HG02571 (cell line): ENCODE data around the gene RNF34.
A peak's percentile ranks its signal among the peaks of the same experiment; 100 is the strongest.

Experiments
- ATAC-seq: cut with Tn5 transposase; IDR thresholded peaks from one replicate; pipeline ENCODE4 v1.9.1; 2021; ENCODE audit warnings: mild to moderate bottlenecking, moderate library complexity; ENCODE audit not compliant: unreplicated experiment

Gene RNF34

DNA sequence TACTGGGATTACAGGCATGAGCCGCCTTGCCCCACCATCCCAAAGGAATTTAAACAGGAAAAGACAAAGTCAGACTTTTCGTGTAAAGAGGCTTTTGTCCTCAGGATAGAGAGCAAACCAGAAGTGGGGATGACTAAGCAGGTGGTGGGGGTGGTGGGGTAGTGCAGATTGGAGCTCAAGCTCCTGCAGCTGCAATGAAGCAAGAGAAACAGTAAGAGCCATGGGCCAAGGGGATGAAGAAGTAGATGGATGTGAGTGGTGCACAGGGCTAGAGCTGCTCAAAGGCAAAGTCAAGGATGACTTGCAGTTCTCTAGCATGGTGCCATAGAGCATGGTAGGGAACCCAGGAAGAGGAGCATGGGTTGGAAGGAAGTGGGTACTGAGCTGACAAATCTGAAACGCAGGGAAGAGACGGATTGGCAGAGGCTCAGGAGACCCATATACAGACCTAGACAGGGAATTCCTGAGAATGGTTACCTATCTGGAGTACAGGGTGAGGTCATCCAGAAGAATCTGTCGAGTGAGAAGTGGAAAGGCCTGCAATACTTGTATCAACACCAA lies 11.4 kb upstream of the RNF34 start:
- no peak for ATAC-seq

- no peak for ATAC-seq
These were observed 9.1 kb upstream of the RNF34 start for GRCh38 chr12:121390856-121391255.

GRCh38 chr12:121391619-121392324 lies 8.1 kb upstream of the RNF34 start:
- no peak for ATAC-seq

DNA sequence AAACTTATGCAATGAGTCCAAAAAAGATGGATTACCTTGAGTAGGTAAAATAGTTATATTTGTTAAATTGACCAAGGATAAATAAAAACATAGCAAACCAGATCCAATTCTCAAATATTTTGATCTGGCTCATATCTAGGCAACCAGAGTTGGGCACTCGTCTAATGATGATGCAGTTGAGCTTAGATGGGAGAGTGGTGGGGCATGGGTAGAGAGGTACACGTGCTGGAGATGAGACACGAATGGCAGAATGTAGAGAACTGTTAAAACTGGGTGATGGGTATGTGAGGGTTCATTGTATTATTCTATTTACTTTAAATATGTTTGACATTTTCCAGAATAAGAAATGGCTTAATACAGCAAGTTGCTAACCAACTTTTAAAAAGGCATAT lies 7.6 kb upstream of the RNF34 start:
- ATAC-seq = no peak

DNA sequence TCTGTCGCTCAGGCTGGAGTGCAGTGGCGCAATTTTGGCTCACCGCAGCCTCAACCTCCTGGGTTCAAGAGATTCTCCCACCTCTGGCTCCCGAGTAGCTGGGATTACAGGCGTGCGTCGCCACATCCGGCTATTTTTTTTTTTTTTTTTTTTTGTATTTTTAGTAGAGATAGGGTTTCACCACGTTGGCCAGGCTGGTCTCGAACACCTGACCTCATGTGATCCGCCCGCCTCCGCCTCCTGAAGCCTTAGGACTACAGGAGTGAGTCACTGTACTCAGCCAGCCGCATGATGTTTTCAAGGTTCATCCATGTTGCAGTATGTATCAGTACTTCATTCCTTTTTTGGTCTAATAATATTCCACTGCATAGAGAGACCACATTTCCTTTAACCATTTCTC lies 2.4 kb upstream of the RNF34 start:
- no peak for ATAC-seq

- no peak for ATAC-seq
These were observed 1.6 kb upstream of the RNF34 start for GRCh38 chr12:121398355-121398754.

GRCh38 chr12:121400332-121401139 lies 618 bp downstream of the RNF34 start:
- peak; percentile 31 for ATAC-seq

DNA sequence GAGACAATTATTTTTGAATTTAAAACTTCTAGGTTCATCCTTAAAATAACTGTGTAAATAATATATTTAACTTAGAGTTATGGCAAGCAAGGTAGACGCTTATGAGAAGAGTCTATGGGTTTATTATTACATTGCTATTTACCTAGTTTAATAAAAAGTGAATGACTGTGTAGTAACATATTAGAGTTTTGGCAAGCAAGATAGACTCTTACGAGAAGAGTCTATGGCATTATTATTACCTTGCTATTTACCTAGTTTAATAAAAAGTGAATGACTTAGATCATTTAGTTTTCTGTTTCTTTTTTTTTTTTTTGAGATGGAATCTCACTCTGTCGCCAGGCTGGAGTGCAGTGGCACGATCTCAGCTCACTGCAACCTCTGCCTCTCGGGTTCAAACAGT lies 3.8 kb downstream of the RNF34 start:
- ATAC-seq = no peak

DNA sequence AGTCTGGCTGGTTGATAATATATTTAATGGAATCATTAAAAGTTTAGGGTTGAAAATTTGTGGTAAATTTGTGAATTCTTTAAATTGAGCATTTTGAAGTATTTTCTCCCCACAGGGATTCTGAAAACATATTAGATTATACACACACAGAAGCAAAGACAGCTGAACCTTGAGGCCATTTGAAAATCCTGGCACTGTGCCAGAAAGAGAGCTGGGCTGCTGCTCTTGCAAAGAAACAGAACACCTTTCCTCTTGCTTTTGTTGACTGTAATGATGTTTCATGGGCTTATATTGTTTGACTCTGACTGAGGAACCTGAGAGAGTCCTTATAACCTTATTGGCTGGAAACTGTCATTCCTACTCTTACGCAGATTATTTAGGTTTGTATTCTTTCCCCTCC lies 4.8 kb downstream of the RNF34 start:
- no peak for ATAC-seq

DNA sequence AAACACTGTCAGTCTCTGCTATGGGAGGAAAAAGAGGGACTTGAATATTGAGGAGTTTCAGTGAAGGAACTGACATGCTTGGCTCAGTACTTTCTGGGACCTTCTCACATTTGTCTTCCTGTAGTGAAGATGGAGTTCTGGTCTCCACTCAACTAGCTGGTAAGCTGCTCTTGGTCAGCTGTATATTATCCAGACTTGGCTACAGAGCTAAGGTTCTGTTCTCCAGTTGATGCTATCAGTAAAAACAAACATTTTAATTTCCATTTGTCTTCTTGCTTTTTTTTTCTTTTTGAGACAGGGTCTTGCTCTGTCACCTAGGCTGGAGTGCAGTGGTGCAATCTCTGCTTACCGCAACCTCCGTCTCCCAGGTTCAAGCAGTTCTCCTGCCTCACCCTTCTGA lies 5.3 kb downstream of the RNF34 start:
- ATAC-seq = no peak

GRCh38 chr12:121413917-121414316 lies 14.0 kb downstream of the RNF34 start:
- no peak for ATAC-seq

GRCh38 chr12:121417847-121418246 lies 17.9 kb downstream of the RNF34 start:
- ATAC-seq = no peak

DNA sequence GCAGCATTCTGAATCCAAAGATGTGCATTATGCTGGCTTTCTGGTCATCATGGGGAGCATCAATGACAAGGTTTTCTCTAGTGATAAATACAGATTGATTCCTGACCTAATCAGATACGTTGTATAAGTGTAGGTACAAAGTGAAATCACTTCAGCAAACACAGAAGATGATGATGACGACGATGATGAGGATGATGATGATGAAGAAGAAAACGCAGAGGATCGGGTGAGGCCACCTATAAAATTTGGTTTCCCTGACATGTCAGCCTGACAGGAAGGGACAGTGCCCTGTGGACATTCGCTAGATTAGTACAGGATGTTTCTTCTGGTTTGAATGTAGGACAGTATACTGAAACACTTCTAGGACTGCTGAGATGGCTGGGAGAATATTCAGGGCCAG lies 20.2 kb downstream of the RNF34 start:
- ATAC-seq = no peak

DNA sequence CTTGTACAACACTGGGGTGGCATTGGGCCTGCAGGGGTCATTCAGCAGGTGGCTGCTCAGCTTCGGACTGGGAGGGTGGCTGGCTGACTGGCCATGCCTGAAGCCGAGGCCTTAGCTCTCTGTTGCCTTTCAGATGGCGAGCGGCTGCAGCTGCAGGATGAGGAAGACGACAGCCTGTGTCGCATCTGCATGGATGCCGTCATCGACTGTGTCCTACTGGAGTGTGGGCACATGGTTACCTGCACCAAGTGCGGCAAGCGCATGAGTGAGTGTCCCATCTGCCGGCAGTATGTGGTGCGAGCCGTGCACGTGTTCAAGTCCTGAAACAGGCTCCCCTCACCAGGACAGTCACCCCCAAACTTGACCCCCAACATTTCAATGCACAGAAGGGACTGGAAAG lies 23.3 kb downstream of the RNF34 start:
- ATAC-seq = no peak

GRCh38 chr12:121423682-121424623 lies 24.0 kb downstream of the RNF34 start:
- no peak for ATAC-seq

DNA sequence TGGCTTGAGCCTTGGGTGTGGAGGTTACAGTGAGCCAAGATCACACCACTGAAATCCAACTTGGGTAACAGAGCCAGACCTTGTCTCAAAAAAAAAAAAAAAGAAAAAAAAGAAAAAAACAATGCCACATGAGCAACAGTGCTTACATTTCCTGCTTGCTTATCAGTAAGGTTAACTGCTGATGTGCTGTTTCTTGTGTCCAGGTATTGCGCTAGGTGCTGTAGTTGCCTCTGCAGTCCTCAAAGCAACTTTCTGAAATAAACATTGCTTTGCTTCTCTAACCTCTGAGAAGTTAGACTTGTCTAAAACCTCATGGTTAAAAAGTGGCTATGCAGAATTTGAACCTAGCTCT lies 24.7 kb downstream of the RNF34 start:
- ATAC-seq = no peak

DNA sequence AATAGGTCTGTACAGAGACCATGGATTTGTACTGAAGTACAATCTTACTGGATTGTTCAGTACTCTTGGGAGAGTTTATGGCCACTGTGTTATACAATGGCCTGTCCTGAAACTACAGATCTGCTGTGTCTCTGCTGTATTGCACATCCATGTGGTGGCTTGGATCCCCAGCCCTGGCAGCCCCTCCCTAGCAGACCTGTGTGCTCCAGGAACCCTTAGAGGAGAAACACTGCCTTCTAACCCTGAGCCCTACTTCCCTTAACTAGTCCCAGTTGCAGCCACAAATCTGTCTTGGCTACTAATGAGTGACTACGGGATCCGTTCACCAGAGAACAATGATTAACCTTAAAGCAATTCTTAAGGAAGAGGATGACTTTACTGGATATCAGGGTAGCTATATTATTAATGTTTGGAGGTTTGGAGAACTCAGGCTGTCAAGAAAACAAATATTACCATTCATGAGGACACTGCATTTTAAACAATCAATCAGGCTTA lies 27.7 kb downstream of the RNF34 start:
- ATAC-seq = no peak

- ATAC-seq = no peak
These were observed 29.0 kb downstream of the RNF34 start for GRCh38 chr12:121428883-121429282.

DNA sequence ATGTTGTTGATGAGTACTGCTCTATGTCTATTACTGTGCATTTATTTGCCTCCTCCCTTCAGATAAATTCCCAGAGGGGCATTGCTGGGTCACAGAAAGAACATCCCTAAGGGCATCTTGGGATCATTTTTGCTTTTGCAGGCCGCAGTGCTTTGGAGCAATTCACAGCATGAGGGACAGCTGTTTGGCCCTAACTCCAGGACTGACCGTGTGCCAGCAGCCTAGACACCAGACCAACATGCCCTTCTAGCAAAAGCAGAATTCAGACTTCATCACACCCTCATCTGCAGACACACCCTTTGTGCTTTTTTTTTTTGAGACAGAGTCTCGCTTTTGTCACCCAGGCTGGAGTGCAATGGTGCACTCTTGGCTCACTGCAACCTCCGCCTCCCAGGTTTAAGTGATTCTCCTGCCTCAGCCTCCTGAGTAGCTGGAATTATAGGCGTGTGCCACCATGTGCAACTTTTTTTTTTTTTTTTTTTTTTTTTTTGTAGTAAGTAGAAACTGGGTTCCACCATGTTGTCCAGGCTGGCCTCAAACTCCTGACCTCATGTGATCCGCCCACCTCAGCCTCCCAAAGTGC lies 31.0 kb downstream of the RNF34 start:
- no peak for ATAC-seq

DNA sequence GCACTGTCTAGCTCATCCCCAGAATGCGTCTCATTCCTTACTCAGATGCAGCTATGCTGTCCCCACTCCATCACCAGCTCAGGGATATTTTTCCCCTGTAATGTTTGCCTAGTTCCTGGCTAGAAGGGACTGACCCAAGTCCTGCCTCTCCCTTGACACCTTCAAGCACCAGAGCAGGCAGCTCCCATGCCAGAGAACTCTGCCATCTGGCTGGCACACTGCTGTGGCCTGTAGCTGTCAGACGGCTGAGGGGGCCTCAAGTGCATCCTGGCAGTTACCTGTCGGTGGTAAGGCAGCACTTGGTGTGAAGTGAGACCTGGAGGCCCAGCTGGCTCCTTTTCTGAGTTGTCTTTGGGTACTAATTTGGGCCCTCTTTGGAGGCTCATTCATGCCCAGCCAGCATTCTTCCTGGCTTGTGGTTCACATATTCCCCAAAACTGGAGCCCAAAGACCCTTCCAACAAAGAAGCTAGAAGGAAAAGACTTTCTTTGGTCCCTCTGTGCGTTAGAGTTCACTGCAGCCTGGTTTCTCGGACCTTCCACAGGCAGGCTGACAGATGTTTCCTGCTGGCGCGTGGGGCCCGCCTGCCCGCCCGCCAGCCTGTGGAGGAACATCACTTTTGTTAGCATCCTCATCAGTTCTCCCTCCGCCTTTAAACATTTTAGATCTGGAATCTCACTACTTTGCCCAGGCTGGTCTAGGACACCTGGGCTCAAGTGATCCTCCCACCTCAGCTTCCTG lies 33.0 kb downstream of the RNF34 start:
- ATAC-seq = no peak
